A549 (cell line): ENCODE measurements around the gene VIPR1. TPM values are rescaled to one million over a fixed set of nuclear protein-coding genes. Genes with fewer than 3 reads are reported as not detected.

ENCODE experiments used
- ATAC-seq, 2 experiments: fragments of 200-7000 bp in 1 of 2; fragments of >200 bp in 1 of 2; cut with Nextera tagmentation in 1 of 2; cut with Tn5 transposase in 1 of 2; 3 replicates each; pipeline versions ENCODE4 v1.8.0 to v1.9.1; 2018 to 2020; ENCODE audit warnings: mild to moderate bottlenecking in 1 of 2, moderate library complexity in 1 of 2
- CTCF ChIA-PET: fragments of 300-600 bp; sonication (Branson Sonifier 250); formaldehyde crosslinking; extraction: SDS; loops from one replicate; lab custom pipeline; 2021; ENCODE audit warnings: antibody characterized with exemption, inconsistent platforms; lab: Yijun Ruan, JAX
- POLR2A ChIA-PET: fragments of 350-600 bp; formaldehyde crosslinking; extraction: SDS; loops from one replicate; lab custom pipeline; 2021; ENCODE audit warnings: antibody characterized with exemption, inconsistent platforms; lab: Yijun Ruan, JAX
- DNase-seq, 2 experiments: peaks; one replicate each; pipeline versions ENCODE4 v3.0.0 to v3.0.0-alpha.2; 2011 to 2016; ENCODE audit warnings: low read depth in 1 of 2, low spot score in 1 of 2
- FAIRE-seq: peaks from 2 replicates; lab custom pipeline; 2011; peaks lifted over from hg19 to GRCh38; lab: Jason Lieb, UNC
- H3K27ac ChIP-seq, 2 experiments: fragments of >200 bp; sonication (Bioruptor Twin); formaldehyde crosslinking; 3 replicates each; pipeline ENCODE4 v1.5.1; 2016 to 2017
- H3K4me1 ChIP-seq: fragments of >200 bp; sonication (Bioruptor Twin); formaldehyde crosslinking; 3 replicates; pipeline ENCODE4 v1.6.1; 2016
- H3K4me2 ChIP-seq: fragments of >200 bp; sonication (Bioruptor Twin); formaldehyde crosslinking; 3 replicates; pipeline ENCODE4 v1.6.1; 2016
- H3K4me3 ChIP-seq: fragments of >200 bp; sonication (Bioruptor Twin); formaldehyde crosslinking; 3 replicates; pipeline ENCODE4 v1.5.1; 2016
- H3K9me3 ChIP-seq: fragments of >200 bp; sonication (Bioruptor Twin); formaldehyde crosslinking; 3 replicates; pipeline ENCODE4 v1.6.1; 2016
- BCL3 ChIP-seq: fragments of >200 bp; sonication (Bioruptor Twin); formaldehyde crosslinking; IDR thresholded peaks from 3 replicates; pipeline ENCODE4 v1.6.1; 2016
- BHLHE40 ChIP-seq: IDR thresholded peaks from 2 replicates; pipeline ENCODE4 v1.6.1; 2012; ENCODE audit warnings: low read depth, low read length, inconsistent platforms
- CBX8 ChIP-seq: fragments of 200-600 bp; sonication (generic); IDR thresholded peaks from 2 replicates; pipeline ENCODE4 v1.6.1; 2016
- CEBPB ChIP-seq, 2 experiments: fragments of >200 bp in 1 of 2; sonication (Bioruptor Twin) in 1 of 2; formaldehyde crosslinking in 1 of 2; IDR thresholded peaks; 2 replicates each; pipeline ENCODE4 v1.6.1; 2012 to 2016
- CHD2 ChIP-seq: fragments of 150-350 bp; IDR thresholded peaks from 2 replicates; pipeline ENCODE4 v1.6.1; 2014; ENCODE audit warnings: low read length; ENCODE audit not compliant: partially characterized antibody
- EP300 ChIP-seq, 2 experiments: fragments of >200 bp; sonication (Bioruptor Twin); formaldehyde crosslinking; IDR thresholded peaks; 2 replicates in 1 of 2; 3 replicates in 1 of 2; pipeline ENCODE4 v1.6.1; 2016 to 2017
- FOXS1 ChIP-seq: fragments of 250-450 bp; sonication (Bioruptor Pico); IDR thresholded peaks from 2 replicates; pipeline ENCODE4 v1.5.0; 2020; ENCODE audit warnings: mild to moderate bottlenecking, moderate library complexity
- GATA3 ChIP-seq: IDR thresholded peaks from 2 replicates; pipeline ENCODE4 v1.6.1; 2012; ENCODE audit warnings: borderline replicate concordance
- HEYL ChIP-seq: fragments of 250-450 bp; sonication (Bioruptor Pico); IDR thresholded peaks from 2 replicates; pipeline ENCODE4 v1.8.0; 2021; ENCODE audit warnings: mild to moderate bottlenecking, moderate library complexity
- HMGXB4 ChIP-seq: fragments of 250-450 bp; sonication (Bioruptor Pico); IDR thresholded peaks from 2 replicates; pipeline ENCODE4 v1.5.0; 2021; ENCODE audit warnings: mild to moderate bottlenecking, moderate library complexity, borderline replicate concordance
- HOXA7 ChIP-seq: fragments of 250-450 bp; sonication (Bioruptor Pico); IDR thresholded peaks from 2 replicates; pipeline ENCODE4 v1.5.0; 2020; ENCODE audit warnings: mild to moderate bottlenecking, moderate library complexity
- JUN ChIP-seq, 2 experiments: fragments of >200 bp; sonication (Bioruptor Twin); formaldehyde crosslinking; IDR thresholded peaks; 2 replicates in 1 of 2; 3 replicates in 1 of 2; pipeline ENCODE4 v1.6.1; 2016 to 2017
- MAFK ChIP-seq: fragments of 450-650 bp; IDR thresholded peaks from 2 replicates; pipeline ENCODE4 v1.6.1; 2014; ENCODE audit not compliant: partially characterized antibody
- MAZ ChIP-seq: fragments of 150-350 bp; IDR thresholded peaks from 2 replicates; pipeline ENCODE4 v1.6.1; 2014; ENCODE audit warnings: antibody characterized with exemption, low read depth, low read length, borderline replicate concordance
- NPAS2 ChIP-seq: fragments of 250-450 bp; sonication (Bioruptor Pico); IDR thresholded peaks from 2 replicates; pipeline ENCODE4 v1.8.0; 2022; ENCODE audit warnings: mild to moderate bottlenecking, moderate library complexity, borderline replicate concordance
- NR3C1 ChIP-seq: fragments of >200 bp; sonication (Bioruptor Twin); formaldehyde crosslinking; IDR thresholded peaks from 3 replicates; pipeline ENCODE4 v1.6.1; 2017
- RARB ChIP-seq: fragments of 250-450 bp; sonication (Bioruptor Pico); IDR thresholded peaks from 2 replicates; pipeline ENCODE4 v1.8.0; 2021; ENCODE audit warnings: mild to moderate bottlenecking, moderate library complexity
- REST ChIP-seq: fragments of 200-600 bp; sonication (generic); IDR thresholded peaks from 2 replicates; pipeline ENCODE4 v1.6.1; 2016; ENCODE audit warnings: antibody characterized with exemption, mild to moderate bottlenecking, moderate library complexity
- RNF2 ChIP-seq: fragments of 200-600 bp; sonication (generic); IDR thresholded peaks from 2 replicates; pipeline ENCODE4 v1.6.1; 2016; ENCODE audit warnings: low read depth, mild to moderate bottlenecking, antibody characterized with exemption, moderate library complexity, borderline replicate concordance
- SMC3 ChIP-seq: fragments of >200 bp; sonication (Bioruptor Twin); formaldehyde crosslinking; IDR thresholded peaks from 3 replicates; pipeline ENCODE4 v1.6.1; 2018; ENCODE audit warnings: inconsistent platforms
- TP53 ChIP-seq: fragments of 250-450 bp; sonication (Bioruptor Pico); IDR thresholded peaks from 2 replicates; pipeline ENCODE4 v1.5.0; 2021; ENCODE audit warnings: mild to moderate bottlenecking, moderate library complexity
- ZFP36 ChIP-seq: fragments of 450-650 bp; IDR thresholded peaks from 2 replicates; pipeline ENCODE4 v1.6.1; 2014; ENCODE audit warnings: borderline replicate concordance; ENCODE audit not compliant: partially characterized antibody
- WGBS: methylation state at CpG from one replicate; pipeline ENCODE4 v1.1.6; 2017; ENCODE audit errors: missing lambda C conversion rate; 5-methylcytosine and 5-hydroxymethylcytosine counted together
- polyA plus RNA-seq, 4 experiments: library from polyadenylated mRNA; depleted of rRNA in 3 of 4; stranded (reverse); fragments of >200 nt; fragmentation: RNase III in 1 of 4; extraction: RNeasy Plus Mini Kit Qiagen cat#74134 plus additional on column Dnase treatment in 1 of 4; gene quantifications; 2 replicates in 3 of 4; 3 replicates in 1 of 4; pipeline ENCODE4 v1.2.3, GENCODE V29; 2011 to 2017

The VIPR1 gene
- polyA plus RNA-seq, 2 of the 4 experiments (the other 2 are of a cell fraction): 0.26 to 0.80 TPM

GRCh38 chr3:42550250-42550649 lies 47.8 kb downstream of the VIPR1 start:
- ATAC-seq (no peak), FAIRE-seq (no peak), DNase-seq (no peak)
- POLR2A ChIA-PET: no interaction called here
- H3K27ac ChIP-seq: no peak overlapping the region
- H3K4me1 ChIP-seq: peaks cover 6% of the 10 kb centered on the region; the same call in 2 of the 3 replicates
- no peak for TF ChIP-seq GATA3
- TF ChIP-seq HMGXB4 (CRISPR knock-in tag): no peak
- no peak for TF ChIP-seq ZFP36
- no peak for TF ChIP-seq JUN (IDR thresholded peaks at IDR 0.05)
- TF ChIP-seq HOXA7 (CRISPR knock-in tag): no peak
- no peak for TF ChIP-seq RARB (CRISPR knock-in tag)
- no peak for TF ChIP-seq HEYL
- TF ChIP-seq TP53: no peak
- TF ChIP-seq MAFK: no peak
- no peak for TF ChIP-seq EP300 (IDR thresholded peaks at IDR 0.05)
- TF ChIP-seq BCL3: no peak
- no peak for TF ChIP-seq SMC3
- no peak for TF ChIP-seq CBX8
- no peak for TF ChIP-seq REST
- TF ChIP-seq RNF2: no peak
- no peak for TF ChIP-seq NPAS2 (CRISPR knock-in tag)
- no peak for TF ChIP-seq MAZ
- no peak for TF ChIP-seq NR3C1
- no peak for TF ChIP-seq CHD2
- no peak for TF ChIP-seq FOXS1 (CRISPR knock-in tag)
- no peak overlapping the region for H3K4me2 ChIP-seq
- no peaks in the 10 kb centered on the region for H3K9me3 ChIP-seq
- CTCF ChIA-PET: interaction anchor here (1.5 to 6.4 kb wide), 4 partner anchors 11 to 331 kb away, joined by 4 to 32 read pairs (median 6); no protein-coding TSS in a partner anchor
- no peak overlapping the region for H3K4me3 ChIP-seq
- WGBS: 67% methylated on average over 1 of the region's 1 CpG

GRCh38 chr3:42552830-42553229 lies 50.4 kb downstream of the VIPR1 start:
- POLR2A ChIA-PET: no interaction called here

More at GRCh38 chr3:42552830-42553229, 50.4 kb downstream of the VIPR1 start:
- Histone ChIP-seq H3K9me3 (no peaks in the 10 kb centered on the region), H3K4me2 (no peak overlapping the region), H3K27ac (no peak overlapping the region), H3K4me1 (0 out of 3 replicates have a peak, but pooled peaks cover under 1% of the 10 kb centered on the region), H3K4me3 (no peak overlapping the region)
- 57% methylated on average over 1 of the region's 1 CpG for WGBS
- no peak for FAIRE-seq
- DNase-seq: no peak
- no peak for ATAC-seq
- TF ChIP-seq HMGXB4 (CRISPR knock-in tag) (no peak), CEBPB (IDR thresholded peaks at IDR 0.05) (no peak), BHLHE40 (no peak)
- CTCF ChIA-PET: interaction anchor here (1.2 to 2.0 kb wide), 2 partner anchors 13 to 305 kb away, joined by 5 to 6 read pairs; no protein-coding TSS in a partner anchor
